HepG2 (cell line): Measurements from ENCODE around the gene TXNRD3. TPM values are rescaled to one million over a fixed set of nuclear protein-coding genes. Genes with fewer than 3 reads are reported as not detected.
A peak's percentile ranks its signal among the peaks of the same experiment; 100 is the strongest.

Experiments used
- ASH2L ChIP-seq: fragments of 300-600, 200-600 bp; sonication (generic); IDR thresholded peaks from 2 replicates; pipeline ENCODE4 v1.7.0; 2017; ENCODE audit warnings: low read depth, mild to moderate bottlenecking, moderate library complexity, mixed read lengths, low read length; ENCODE audit not compliant: insufficient read length
- CREM ChIP-seq, 2 experiments: sonication (generic) in 1 of 2; formaldehyde crosslinking in 1 of 2; IDR thresholded peaks; 2 replicates each; pipeline versions ENCODE4 v1.4.0 to v1.6.1; 2016 to 2020; ENCODE audit warnings: antibody characterized with exemption in 1 of 2, mild to moderate bottlenecking in 1 of 2, missing genetic modification reagents in 1 of 2
- ELF3 ChIP-seq: IDR thresholded peaks from 2 replicates; pipeline ENCODE4 v1.6.1; 2016; ENCODE audit warnings: missing genetic modification reagents, missing compliant biosample characterization
- FOSL1 ChIP-seq: sonication (generic); formaldehyde crosslinking; IDR thresholded peaks from 2 replicates; pipeline ENCODE4 v1.9.0; 2021; ENCODE audit warnings: missing genetic modification reagents, borderline replicate concordance
- KDM6A ChIP-seq: IDR thresholded peaks from 2 replicates; pipeline ENCODE4 v1.6.1; 2016; ENCODE audit warnings: low read depth
- MATR3 ChIP-seq: sonication (generic); formaldehyde crosslinking; IDR thresholded peaks from 2 replicates; pipeline ENCODE4 v1.4.0; 2020; ENCODE audit warnings: missing genetic modification reagents
- MIER2 ChIP-seq: IDR thresholded peaks from 2 replicates; pipeline ENCODE4 v1.6.1; 2016; ENCODE audit warnings: missing biosample characterization, missing genetic modification reagents
- RBM39 ChIP-seq: fragments of 200-400 bp; formaldehyde crosslinking; IDR thresholded peaks from one replicate; pipeline ENCODE4 v1.6.1; 2018; ENCODE audit warnings: antibody characterized with exemption, mild to moderate bottlenecking, low read depth, low read length; ENCODE audit not compliant: poor library complexity, severe bottlenecking
- REPIN1 ChIP-seq: sonication (generic); formaldehyde crosslinking; IDR thresholded peaks from 2 replicates; pipeline ENCODE4 v1.8.0; 2022; ENCODE audit warnings: missing genetic modification reagents, low read depth, mild to moderate bottlenecking, borderline replicate concordance
- RFXAP ChIP-seq: sonication (generic); formaldehyde crosslinking; IDR thresholded peaks from 2 replicates; pipeline ENCODE4 v1.4.0; 2020; ENCODE audit warnings: missing genetic modification reagents, borderline replicate concordance
- ZNF570 ChIP-seq: sonication (generic); formaldehyde crosslinking; IDR thresholded peaks from 2 replicates; pipeline ENCODE4 v1.4.0; 2020; ENCODE audit warnings: mild to moderate bottlenecking, missing genetic modification reagents, borderline replicate concordance
- ZNF773 ChIP-seq: sonication (generic); formaldehyde crosslinking; IDR thresholded peaks from 2 replicates; pipeline ENCODE4 v1.4.0; 2020; ENCODE audit warnings: missing genetic modification reagents, borderline replicate concordance
- polyA plus RNA-seq, 8 experiments: library from polyadenylated mRNA; depleted of rRNA in 3 of 8; stranded (reverse) in 7 of 8; unstranded in 1 of 8; fragments of >200 nt; fragmentation: Illumina TruSeq in 4 of 8; extraction: Trizol in 4 of 8; gene quantifications; 2 replicates each; pipeline versions ENCODE4 v1.2.1 to v1.2.3, GENCODE V29; 2011 to 2016; ENCODE audit warnings: low read depth in 4 of 8, missing spikeins in 1 of 8, mixed read lengths in 1 of 8; ENCODE audit not compliant: insufficient read depth in 1 of 8
- total RNA-seq, 5 experiments: library from RNA; depleted of rRNA; stranded (reverse); fragments of >200 nt; fragmentation: Illumina TruSeq; extraction: Trizol; gene quantifications; 2 replicates each; pipeline ENCODE4 v1.2.3, GENCODE V29; 2016; ENCODE audit warnings: low read depth in 1 of 5
- TF ChIP-seq, protein P1 (sequence below): sonication (generic); formaldehyde crosslinking; IDR thresholded peaks from 2 replicates; pipeline ENCODE4 v1.4.0; 2020; ENCODE audit warnings: missing genetic modification reagents, borderline replicate concordance
- TF ChIP-seq, protein P2 (sequence below): sonication (generic); formaldehyde crosslinking; IDR thresholded peaks from 2 replicates; pipeline ENCODE4 v1.5.0; 2020; ENCODE audit warnings: missing genetic modification reagents
- TF ChIP-seq, protein P3 (sequence below): sonication (generic); formaldehyde crosslinking; IDR thresholded peaks from 2 replicates; pipeline ENCODE4 v1.5.0; 2020; ENCODE audit warnings: mild to moderate bottlenecking, missing genetic modification reagents, moderate library complexity
- TF ChIP-seq, protein P4 (sequence below): sonication (generic); formaldehyde crosslinking; conservative IDR thresholded peaks from 2 replicates; pipeline ENCODE4 v1.4.0; 2020; ENCODE audit warnings: missing genetic modification reagents
- TF ChIP-seq, protein P5 (sequence below): sonication (generic); formaldehyde crosslinking; IDR thresholded peaks from 2 replicates; pipeline ENCODE4 v1.4.0; 2020; ENCODE audit warnings: missing genetic modification reagents
- TF ChIP-seq, protein P6 (sequence below): sonication (generic); formaldehyde crosslinking; IDR thresholded peaks from 2 replicates; pipeline ENCODE4 v1.8.1; 2022; ENCODE audit warnings: mild to moderate bottlenecking, missing genetic modification reagents

Gene TXNRD3
- total and polyA plus RNA-seq, 2 of the 13 experiments (the other 11 are each of a cell fraction or from before 2014, with no cell fraction given) = 4.8 to 20.7 TPM

DNA sequence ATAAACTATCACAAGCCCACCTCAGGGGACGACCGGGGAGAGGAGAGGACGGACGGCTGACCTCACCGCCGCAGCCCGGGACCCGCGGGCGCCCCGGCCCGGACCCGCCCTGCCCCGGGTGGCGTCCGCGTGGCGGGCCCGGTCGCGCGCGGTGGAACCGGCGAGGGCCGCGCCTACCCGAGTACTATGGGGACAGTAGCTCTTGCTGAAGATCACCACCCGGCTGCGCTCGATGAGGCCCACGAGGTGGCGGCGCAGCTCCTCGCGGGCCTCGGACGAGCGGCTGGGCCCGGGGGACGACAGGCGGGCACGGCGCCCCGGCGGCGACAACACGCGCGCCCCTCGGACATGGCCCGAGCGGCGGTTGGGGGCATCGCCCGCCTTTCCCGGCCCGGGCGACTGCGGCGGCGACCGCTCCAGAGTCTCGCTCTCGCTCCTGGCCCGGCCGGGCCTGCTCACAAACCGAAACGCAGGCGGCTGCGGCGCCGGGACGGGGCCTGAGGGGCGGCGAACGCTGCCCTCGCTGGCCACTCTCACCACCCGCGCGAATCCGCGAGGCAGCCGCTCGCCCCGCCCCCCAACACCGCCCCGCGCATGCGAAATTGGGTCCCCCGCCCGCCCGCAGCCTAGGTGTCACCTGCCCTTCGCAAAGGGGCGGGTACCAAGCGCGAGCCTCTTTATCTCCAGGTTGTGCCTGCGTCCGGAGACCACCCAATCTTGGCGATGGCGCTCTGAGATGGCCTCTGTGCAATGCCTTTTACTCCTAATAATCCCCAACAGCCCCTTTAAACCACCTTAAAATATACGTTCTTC lies at the start of gene TXNRD3 (continued):
- TF ChIP-seq ASH2L (no peak), MIER2 (CRISPR knock-in tag) (no peak), FOSL1 (CRISPR knock-in tag) (no peak), ZNF570 (0 out of 2 replicates have a peak, but pooled peaks have one; percentile 37), RBM39 (peak; percentile 24), KDM6A (CRISPR knock-in tag) (no peak; the same call in 1 of the 2 replicates), ELF3 (CRISPR knock-in tag) (0 out of 2 replicates have a peak, but pooled peaks have one; percentile 20), RFXAP (CRISPR knock-in tag) (peak; percentile 83; the same call in 1 of the 2 replicates), CREM (IDR thresholded peaks at IDR 0.05) (no peak), CREM (CRISPR knock-in tag; IDR thresholded peaks at IDR 0.05) (no peak), ZNF773 (CRISPR knock-in tag) (peak; percentile 61; the same call in 1 of the 2 replicates), REPIN1 (CRISPR knock-in tag) (no peak), MATR3 (CRISPR knock-in tag) (no peak)
- TF ChIP-seq, protein P1, sequence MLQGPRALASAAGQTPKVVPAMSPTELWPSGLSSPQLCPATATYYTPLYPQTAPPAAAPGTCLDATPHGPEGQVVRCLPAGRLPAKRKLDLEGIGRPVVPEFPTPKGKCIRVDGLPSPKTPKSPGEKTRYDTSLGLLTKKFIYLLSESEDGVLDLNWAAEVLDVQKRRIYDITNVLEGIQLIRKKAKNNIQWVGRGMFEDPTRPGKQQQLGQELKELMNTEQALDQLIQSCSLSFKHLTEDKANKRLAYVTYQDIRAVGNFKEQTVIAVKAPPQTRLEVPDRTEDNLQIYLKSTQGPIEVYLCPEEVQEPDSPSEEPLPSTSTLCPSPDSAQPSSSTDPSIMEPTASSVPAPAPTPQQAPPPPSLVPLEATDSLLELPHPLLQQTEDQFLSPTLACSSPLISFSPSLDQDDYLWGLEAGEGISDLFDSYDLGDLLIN (CRISPR knock-in tag) = no peak
- TF ChIP-seq, protein P2, sequence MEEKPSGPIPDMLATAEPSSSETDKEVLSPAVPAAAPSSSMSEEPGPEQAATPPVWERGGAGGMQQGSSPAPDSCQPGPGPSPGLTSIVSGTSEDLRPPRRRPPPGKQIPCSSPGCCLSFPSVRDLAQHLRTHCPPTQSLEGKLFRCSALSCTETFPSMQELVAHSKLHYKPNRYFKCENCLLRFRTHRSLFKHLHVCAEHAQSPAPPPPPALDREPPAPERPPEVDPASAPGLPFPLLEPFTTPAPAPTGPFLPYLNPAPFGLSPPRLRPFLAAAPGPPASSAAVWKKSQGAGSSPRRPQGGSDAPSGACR (CRISPR knock-in tag) = no peak
- TF ChIP-seq, protein P3, sequence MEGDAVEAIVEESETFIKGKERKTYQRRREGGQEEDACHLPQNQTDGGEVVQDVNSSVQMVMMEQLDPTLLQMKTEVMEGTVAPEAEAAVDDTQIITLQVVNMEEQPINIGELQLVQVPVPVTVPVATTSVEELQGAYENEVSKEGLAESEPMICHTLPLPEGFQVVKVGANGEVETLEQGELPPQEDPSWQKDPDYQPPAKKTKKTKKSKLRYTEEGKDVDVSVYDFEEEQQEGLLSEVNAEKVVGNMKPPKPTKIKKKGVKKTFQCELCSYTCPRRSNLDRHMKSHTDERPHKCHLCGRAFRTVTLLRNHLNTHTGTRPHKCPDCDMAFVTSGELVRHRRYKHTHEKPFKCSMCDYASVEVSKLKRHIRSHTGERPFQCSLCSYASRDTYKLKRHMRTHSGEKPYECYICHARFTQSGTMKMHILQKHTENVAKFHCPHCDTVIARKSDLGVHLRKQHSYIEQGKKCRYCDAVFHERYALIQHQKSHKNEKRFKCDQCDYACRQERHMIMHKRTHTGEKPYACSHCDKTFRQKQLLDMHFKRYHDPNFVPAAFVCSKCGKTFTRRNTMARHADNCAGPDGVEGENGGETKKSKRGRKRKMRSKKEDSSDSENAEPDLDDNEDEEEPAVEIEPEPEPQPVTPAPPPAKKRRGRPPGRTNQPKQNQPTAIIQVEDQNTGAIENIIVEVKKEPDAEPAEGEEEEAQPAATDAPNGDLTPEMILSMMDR = peak; percentile 16; the same call in 1 of the 2 replicates
- TF ChIP-seq, protein P4, sequence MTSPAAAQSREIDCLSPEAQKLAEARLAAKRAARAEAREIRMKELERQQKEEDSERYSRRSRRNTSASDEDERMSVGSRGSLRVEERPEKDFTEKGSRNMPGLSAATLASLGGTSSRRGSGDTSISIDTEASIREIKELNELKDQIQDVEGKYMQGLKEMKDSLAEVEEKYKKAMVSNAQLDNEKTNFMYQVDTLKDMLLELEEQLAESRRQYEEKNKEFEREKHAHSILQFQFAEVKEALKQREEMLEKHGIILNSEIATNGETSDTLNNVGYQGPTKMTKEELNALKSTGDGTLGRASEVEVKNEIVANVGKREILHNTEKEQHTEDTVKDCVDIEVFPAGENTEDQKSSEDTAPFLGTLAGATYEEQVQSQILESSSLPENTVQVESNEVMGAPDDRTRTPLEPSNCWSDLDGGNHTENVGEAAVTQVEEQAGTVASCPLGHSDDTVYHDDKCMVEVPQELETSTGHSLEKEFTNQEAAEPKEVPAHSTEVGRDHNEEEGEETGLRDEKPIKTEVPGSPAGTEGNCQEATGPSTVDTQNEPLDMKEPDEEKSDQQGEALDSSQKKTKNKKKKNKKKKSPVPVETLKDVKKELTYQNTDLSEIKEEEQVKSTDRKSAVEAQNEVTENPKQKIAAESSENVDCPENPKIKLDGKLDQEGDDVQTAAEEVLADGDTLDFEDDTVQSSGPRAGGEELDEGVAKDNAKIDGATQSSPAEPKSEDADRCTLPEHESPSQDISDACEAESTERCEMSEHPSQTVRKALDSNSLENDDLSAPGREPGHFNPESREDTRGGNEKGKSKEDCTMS (CRISPR knock-in tag) = no peak
- TF ChIP-seq, protein P5, sequence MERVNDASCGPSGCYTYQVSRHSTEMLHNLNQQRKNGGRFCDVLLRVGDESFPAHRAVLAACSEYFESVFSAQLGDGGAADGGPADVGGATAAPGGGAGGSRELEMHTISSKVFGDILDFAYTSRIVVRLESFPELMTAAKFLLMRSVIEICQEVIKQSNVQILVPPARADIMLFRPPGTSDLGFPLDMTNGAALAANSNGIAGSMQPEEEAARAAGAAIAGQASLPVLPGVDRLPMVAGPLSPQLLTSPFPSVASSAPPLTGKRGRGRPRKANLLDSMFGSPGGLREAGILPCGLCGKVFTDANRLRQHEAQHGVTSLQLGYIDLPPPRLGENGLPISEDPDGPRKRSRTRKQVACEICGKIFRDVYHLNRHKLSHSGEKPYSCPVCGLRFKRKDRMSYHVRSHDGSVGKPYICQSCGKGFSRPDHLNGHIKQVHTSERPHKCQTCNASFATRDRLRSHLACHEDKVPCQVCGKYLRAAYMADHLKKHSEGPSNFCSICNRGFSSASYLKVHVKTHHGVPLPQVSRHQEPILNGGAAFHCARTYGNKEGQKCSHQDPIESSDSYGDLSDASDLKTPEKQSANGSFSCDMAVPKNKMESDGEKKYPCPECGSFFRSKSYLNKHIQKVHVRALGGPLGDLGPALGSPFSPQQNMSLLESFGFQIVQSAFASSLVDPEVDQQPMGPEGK (CRISPR knock-in tag) = peak; percentile 37; the same call in 1 of the 2 replicates
- TF ChIP-seq, protein P6, sequence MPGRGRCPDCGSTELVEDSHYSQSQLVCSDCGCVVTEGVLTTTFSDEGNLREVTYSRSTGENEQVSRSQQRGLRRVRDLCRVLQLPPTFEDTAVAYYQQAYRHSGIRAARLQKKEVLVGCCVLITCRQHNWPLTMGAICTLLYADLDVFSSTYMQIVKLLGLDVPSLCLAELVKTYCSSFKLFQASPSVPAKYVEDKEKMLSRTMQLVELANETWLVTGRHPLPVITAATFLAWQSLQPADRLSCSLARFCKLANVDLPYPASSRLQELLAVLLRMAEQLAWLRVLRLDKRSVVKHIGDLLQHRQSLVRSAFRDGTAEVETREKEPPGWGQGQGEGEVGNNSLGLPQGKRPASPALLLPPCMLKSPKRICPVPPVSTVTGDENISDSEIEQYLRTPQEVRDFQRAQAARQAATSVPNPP = peak; percentile 90
